Epithelial cell of proximal tubule (primary cell): ENCODE data around the gene ABCA8. TPM values are rescaled to one million over a fixed set of nuclear protein-coding genes. Genes with fewer than 3 reads are reported as not detected.

ENCODE experiments used
- DNase-seq: peaks from one replicate; pipeline ENCODE4 v3.0.0-alpha.2; 2011; ENCODE audit warnings: low read depth
- H3K4me3 ChIP-seq: 2 replicates; pipeline ENCODE4 v1.5.1; 2011; ENCODE audit warnings: low read depth, mild to moderate bottlenecking, low read length
- total RNA-seq: library from RNA; depleted of rRNA; stranded (reverse); fragments of >200 nt; gene quantifications from 2 replicates; pipeline ENCODE4 v1.2.3, GENCODE V29; 2015
- TF ChIP-seq, protein P1 (sequence below): conservative IDR thresholded peaks from 2 replicates; pipeline ENCODE4 v1.5.1; 2012; ENCODE audit warnings: low read depth, mild to moderate bottlenecking, low read length

The ABCA8 gene
- total RNA-seq, 1 donor from 2014 or later, result not detected

DNA sequence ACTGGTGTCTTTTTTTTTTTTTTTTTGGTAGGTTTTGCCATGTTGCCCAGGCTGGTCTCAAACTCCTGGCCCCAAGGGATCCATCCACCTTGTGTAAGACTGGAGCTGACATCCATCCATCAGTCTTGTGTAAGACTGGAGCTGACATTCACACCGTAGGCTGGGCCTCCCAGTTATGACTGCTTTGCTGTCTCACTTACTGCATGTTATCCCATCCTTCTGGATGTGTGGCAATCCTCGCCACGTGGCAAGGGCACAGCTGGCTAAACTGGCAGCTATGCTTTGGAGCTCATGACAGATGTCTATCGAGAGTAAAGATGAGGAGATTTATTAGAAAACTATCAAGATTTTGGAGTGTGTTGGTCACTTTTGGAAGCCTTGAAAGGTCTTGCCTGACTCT is 115.1 kb downstream of the ABCA8 start:
- no peak for DNase-seq
- no peak overlapping the region for H3K4me3 ChIP-seq
- TF ChIP-seq, protein P1, sequence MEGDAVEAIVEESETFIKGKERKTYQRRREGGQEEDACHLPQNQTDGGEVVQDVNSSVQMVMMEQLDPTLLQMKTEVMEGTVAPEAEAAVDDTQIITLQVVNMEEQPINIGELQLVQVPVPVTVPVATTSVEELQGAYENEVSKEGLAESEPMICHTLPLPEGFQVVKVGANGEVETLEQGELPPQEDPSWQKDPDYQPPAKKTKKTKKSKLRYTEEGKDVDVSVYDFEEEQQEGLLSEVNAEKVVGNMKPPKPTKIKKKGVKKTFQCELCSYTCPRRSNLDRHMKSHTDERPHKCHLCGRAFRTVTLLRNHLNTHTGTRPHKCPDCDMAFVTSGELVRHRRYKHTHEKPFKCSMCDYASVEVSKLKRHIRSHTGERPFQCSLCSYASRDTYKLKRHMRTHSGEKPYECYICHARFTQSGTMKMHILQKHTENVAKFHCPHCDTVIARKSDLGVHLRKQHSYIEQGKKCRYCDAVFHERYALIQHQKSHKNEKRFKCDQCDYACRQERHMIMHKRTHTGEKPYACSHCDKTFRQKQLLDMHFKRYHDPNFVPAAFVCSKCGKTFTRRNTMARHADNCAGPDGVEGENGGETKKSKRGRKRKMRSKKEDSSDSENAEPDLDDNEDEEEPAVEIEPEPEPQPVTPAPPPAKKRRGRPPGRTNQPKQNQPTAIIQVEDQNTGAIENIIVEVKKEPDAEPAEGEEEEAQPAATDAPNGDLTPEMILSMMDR, result no peak

DNA sequence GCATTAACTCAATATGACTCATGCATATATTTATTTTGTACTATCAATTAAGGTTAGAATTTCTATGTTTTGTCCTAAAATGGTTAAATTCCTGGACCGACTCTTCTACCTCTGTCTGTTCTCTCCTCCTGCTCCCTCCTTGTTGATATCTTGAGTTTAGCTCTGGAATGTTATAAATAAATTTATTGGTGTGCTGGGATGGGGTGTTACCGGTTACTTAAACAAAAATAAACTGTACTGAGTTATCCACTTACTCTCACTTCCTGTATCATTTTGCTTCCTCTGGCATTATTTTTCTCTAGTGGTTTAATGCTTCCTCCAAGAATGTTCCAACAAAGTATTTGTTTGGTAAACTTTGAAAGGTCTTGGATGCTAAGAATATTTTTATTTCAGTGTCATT is 120.1 kb downstream of the ABCA8 start:
- TF ChIP-seq, protein P1, result no peak
- no peak for DNase-seq
- no peak overlapping the region for H3K4me3 ChIP-seq

DNA sequence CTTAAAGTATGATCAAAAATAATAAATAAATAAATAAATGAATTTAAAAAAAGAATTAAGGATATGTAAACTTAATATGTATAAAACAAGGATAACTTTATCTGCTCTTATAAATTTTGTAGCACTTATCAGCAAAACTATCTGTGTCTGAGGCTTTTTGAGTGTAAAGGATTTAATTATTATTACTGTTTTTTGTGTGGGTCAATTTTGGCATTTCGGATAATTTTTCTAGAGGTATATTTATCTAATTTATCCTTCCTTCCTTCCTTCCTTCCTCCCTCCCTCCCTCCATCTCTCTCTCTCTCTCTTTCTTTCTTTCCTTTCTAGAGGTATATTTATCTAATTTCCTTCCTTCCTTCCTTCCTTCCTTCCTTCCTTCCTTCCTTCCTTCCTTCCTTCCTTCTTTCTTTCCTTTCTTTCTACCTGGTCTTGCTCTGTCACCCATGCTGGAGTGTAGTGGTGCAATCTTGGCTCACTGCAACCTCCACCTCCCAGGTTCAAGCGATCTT is 120.8 kb downstream of the ABCA8 start:
- no peak for DNase-seq
- H3K4me3 ChIP-seq, result no peak overlapping the region
- TF ChIP-seq, protein P1, result no peak

DNA sequence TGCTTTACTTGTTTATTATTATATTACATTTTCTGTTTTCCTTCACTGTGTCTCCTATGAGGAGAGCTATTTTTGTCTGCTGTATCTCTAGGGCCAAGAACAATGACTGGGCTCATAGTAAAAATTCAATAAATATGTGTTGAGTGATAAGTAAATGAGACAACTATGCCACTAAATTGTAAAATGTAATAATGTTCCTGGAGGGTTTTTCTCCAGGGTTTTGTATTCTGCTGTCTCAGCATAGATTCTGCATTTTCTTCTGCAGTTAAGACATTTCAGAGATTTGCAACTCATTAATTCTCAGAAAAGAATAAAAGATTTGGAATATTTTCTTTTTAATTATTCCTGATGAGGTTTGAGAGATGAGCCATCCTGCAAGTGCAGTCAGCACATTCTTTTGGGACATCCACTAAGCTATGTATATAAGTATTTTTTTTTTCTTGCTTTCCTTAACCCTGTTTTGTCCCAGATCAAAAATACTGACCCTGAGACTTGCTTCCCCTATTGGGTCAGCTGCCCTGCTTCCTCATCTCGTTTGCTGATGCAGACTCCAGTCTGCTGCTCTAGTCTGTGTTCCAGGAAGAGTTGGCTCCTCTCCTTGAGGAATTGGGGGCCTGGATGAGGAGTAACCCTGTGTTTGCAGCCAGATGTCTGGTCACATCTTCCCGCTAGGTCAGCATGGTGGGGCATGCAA is 122.9 kb downstream of the ABCA8 start:
- no peak overlapping the region for H3K4me3 ChIP-seq
- DNase-seq, result no peak
- TF ChIP-seq, protein P1, result no peak

DNA sequence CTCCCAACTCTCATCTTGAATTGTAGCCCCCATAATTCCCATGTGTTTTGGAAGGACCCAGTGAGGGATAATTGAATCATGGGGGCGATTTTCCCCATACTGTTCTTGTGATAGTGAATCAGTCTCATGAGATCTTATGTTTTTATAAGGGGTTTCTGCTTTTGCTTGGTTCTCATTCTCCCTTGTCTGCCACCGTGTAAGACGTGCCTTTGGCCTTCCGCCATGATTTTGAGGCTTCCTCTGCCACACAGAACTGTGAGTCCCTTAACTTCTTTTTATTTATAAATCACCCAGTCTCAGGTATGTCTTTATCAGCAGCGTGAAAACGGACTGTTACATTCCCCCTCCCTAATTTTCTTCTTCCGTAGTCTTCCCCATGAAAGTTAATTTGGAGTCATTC is 124.0 kb downstream of the ABCA8 start:
- no peak overlapping the region for H3K4me3 ChIP-seq
- TF ChIP-seq, protein P1, result no peak
- DNase-seq, result no peak

DNA sequence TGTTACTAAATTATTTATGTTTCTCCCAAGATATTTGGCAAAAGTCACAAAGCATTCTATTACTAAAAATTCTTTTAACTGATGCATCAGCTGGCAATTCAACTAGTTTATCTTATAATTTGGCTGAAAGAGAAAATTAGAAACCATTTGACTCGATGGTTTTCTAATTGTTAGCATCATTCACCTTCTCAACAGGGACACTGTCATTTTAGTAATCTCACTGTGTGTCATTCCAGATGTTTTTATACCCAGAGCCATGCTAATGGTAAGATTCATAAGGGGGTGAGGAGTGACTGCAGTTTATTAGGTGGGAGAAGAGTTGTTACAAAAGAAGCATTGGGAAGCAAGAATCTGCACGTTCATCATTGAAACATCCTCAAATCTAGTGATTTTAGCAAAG is 124.9 kb downstream of the ABCA8 start:
- H3K4me3 ChIP-seq, result no peak overlapping the region
- DNase-seq, result no peak
- TF ChIP-seq, protein P1, result no peak

DNA sequence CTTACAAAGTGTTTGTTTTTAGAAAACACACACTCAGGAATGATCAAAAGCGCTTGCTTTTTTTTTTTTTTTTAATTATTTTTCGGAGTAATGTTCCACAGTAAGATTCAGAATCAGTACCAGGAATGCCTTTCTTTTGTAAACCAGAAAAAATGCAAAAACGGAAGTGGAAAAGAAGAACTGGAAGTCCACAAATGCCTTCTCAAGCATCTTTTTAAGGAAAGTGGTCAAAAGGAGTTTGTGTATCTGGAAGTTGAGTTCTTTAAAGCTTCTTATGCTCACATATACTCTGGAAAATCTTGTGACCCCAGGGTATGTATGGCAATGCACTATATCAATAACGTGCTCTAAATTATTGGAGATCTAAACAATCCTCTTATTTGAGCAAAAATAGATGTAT is 126.0 kb downstream of the ABCA8 start:
- H3K4me3 ChIP-seq, result no peak overlapping the region
- no peak for DNase-seq
- TF ChIP-seq, protein P1, result no peak
